Coronary artery (tissue), 2 donors: ENCODE results near the gene CALY.

Source experiments
- DNase-seq: peaks from one replicate; pipeline ENCODE4 v3.0.0-alpha.2; 2017; ENCODE audit warnings: low spot score
- H3K27ac ChIP-seq, 2 donors: fragments of 200-600 bp; sonication (generic); one replicate each; pipeline ENCODE4 v1.5.1; 2016 to 2019
- H3K4me3 ChIP-seq: fragments of 200-600 bp; sonication (generic); 2 replicates; pipeline ENCODE4 v1.5.1; 2016; ENCODE audit warnings: mild to moderate bottlenecking, moderate library complexity
- CTCF ChIP-seq: fragments of 200-600 bp; sonication (generic); IDR thresholded peaks from one replicate; pipeline ENCODE4 v1.5.1; 2019; ENCODE audit warnings: antibody characterized with exemption

CALY gene

GRCh38 chr10:133336577-133337369 lies at the start of gene CALY:
Gene CALY, minus strand, starts transcription at chr10:133336896. Its CDS starts 7,907 bp downstream, at chr10:133328989.
- Histone ChIP-seq H3K4me3 (peak within 1 kb of the TSS; percentile 69), H3K27ac (no peak within 1 kb of the TSS)
- DNase-seq = no peak
- no peak for TF ChIP-seq CTCF

- Histone ChIP-seq H3K4me3 (no peak overlapping the region), H3K27ac (no peak overlapping the region)
- peak; percentile 55 for DNase-seq
- no peak for TF ChIP-seq CTCF
Measured at GRCh38 chr10:133385214-133385613, 48.5 kb upstream of the CALY start.

DNA sequence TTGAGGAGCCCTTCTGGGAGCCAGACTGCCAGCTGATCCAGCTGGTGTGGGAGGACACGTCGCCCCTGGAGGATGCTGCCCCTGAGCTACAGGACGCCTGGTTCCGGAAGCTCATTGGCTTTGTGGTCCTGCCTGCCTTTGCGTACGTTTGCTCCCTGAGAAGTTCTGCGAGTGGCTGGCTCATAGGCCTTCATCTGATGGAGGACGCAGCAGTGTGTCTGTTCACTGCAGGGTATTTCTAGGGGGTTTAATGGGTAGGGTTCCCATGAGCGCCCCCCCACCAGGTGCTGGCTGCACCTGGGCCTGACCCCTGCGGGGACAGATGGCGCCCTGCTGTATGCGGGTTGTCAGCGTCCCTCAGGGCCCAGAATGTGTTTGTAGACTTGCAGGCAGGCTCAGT lies 47.4 kb upstream of the CALY start:
- TF ChIP-seq CTCF = no peak
- H3K27ac ChIP-seq = no peak overlapping the region
- no peak for DNase-seq
- no peak overlapping the region for H3K4me3 ChIP-seq

- Histone ChIP-seq H3K27ac (no peak overlapping the region), H3K4me3 (no peak overlapping the region)
- TF ChIP-seq CTCF = no peak
- no peak for DNase-seq
Measured at GRCh38 chr10:133383551-133383950, 46.9 kb upstream of the CALY start.

GRCh38 chr10:133381036-133381435 lies 44.3 kb upstream of the CALY start:
- H3K4me3 ChIP-seq = no peak overlapping the region
- DNase-seq = no peak
- H3K27ac ChIP-seq = no peak overlapping the region
- no peak for TF ChIP-seq CTCF

- Histone ChIP-seq H3K4me3 (peak overlapping the region; percentile 99), H3K27ac (peak overlapping the region in 1 of 2 donors; percentile 95)
- no peak for DNase-seq
- TF ChIP-seq CTCF = no peak
Measured at GRCh38 chr10:133379801-133380666, 43.3 kb upstream of the CALY start.
